ENCODE data around the gene DEFB123. TPM values are rescaled to one million over a fixed set of nuclear protein-coding genes. Genes with fewer than 3 reads are reported as not detected.

DEFB123 gene
- polyA plus RNA-seq, 1 of the 3 experiments (the other 2 are of a cell fraction): not detected

GRCh38 chr20:31485450-31486339 is 45.3 kb downstream of the DEFB123 start:
- H3K9ac ChIP-seq: peak overlapping the region; percentile 61; the same call in 1 of the 2 replicates
- DNase-seq: peak; percentile 61
- peak overlapping the region in 1 of 2 experiments; percentile 21; a peak in 2 of 4 replicates for H3K4me3 ChIP-seq (ENCODE audit: low read depth in 2 of 2, low read length in 1 of 2)
- POLR2A ChIA-PET: no interaction called here
- peaks cover 0 to 5% of the 10 kb centered on the region in 2 experiments; a peak in 2 of 4 replicates for H3K4me1 ChIP-seq (ENCODE audit: control insufficient read depth in 1 of 2, insufficient read depth in 2 of 2, low read depth in 1 of 2, low read length in 1 of 2)
- H3K4me2 ChIP-seq: peak overlapping the region; percentile 71
- H3F3A ChIP-seq (replicated peaks; ENCODE audit: insufficient read depth): peaks cover 10% of the 10 kb centered on the region
- H3K79me2 ChIP-seq (ENCODE audit: insufficient read depth): no peaks in the 10 kb centered on the region
- H3K36me3 ChIP-seq (replicated peaks in 1 of 2; ENCODE audit: control insufficient read depth in 1 of 2, insufficient read depth in 2 of 2, low read length in 1 of 2): no peaks in the 10 kb centered on the region
- H3K27me3 ChIP-seq (ENCODE audit: insufficient read depth): no peaks in the 10 kb centered on the region
- H3K27ac ChIP-seq (ENCODE audit: low read depth in 2 of 2, low read length in 1 of 2): peak overlapping the region; percentile 14 to 92; a peak in 3 of 4 replicates
- H3K9me2 ChIP-seq: no peaks in the 10 kb centered on the region
- WGBS (ENCODE audit: low lambda C conversion rate): 20% methylated on average over 20 of the region's 31 CpGs
- H4K20me1 ChIP-seq (ENCODE audit: insufficient read depth): no peaks in the 10 kb centered on the region
- H3K9me3 ChIP-seq: no peaks in the 10 kb centered on the region
- CTCF ChIA-PET: interaction anchor here (1.1 to 9.8 kb wide), 4 partner anchors 12 to 26 kb away, joined by 3 to 79 read pairs (median 4); no protein-coding TSS in a partner anchor
- 0 out of 2 replicates have a peak, but pooled peaks have one; percentile 23 for TF ChIP-seq YY1 (IDR thresholded peaks at IDR 0.05; ENCODE audit: low read depth)
- TF ChIP-seq USF2 (IDR thresholded peaks at IDR 0.05; ENCODE audit: borderline replicate concordance, low read depth, low read length): no peak
- peak; percentile 91 for TF ChIP-seq NFIC (IDR thresholded peaks at IDR 0.05; ENCODE audit: borderline replicate concordance)
- TF ChIP-seq EP300 (IDR thresholded peaks at IDR 0.05; ENCODE audit: borderline replicate concordance in 1 of 2, low read depth in 1 of 2, low read length in 1 of 2): peak in 1 of 2 experiments; percentile 87; a peak in 3 of 4 replicates
- peak; percentile 74 for TF ChIP-seq TCF12 (IDR thresholded peaks at IDR 0.05)
- TF ChIP-seq RFX5 (IDR thresholded peaks at IDR 0.05; ENCODE audit: low read length): no peak
- TF ChIP-seq TEAD4 (IDR thresholded peaks at IDR 0.05; ENCODE audit: borderline replicate concordance, insufficient read depth): peak; percentile 72
- no peak for TF ChIP-seq EZH2phosphoT487 (IDR thresholded peaks at IDR 0.05; ENCODE audit: borderline replicate concordance, low read depth)
- peak; percentile 26; the same call in 1 of the 2 replicates for TF ChIP-seq FOSL2 (IDR thresholded peaks at IDR 0.05; ENCODE audit: borderline replicate concordance, low read depth)
- peak; percentile 42 for TF ChIP-seq REST (IDR thresholded peaks at IDR 0.05; ENCODE audit: low read depth, low read length)
- TF ChIP-seq JUND (IDR thresholded peaks at IDR 0.05): peak; percentile 56; the same call in 1 of the 2 replicates
- 0 out of 2 replicates have a peak, but pooled peaks have one; percentile 20 for TF ChIP-seq SIN3A (IDR thresholded peaks at IDR 0.05; ENCODE audit: borderline replicate concordance, low read depth, low read length)
- no peak for TF ChIP-seq SMC3 (IDR thresholded peaks at IDR 0.05; ENCODE audit: low read depth, low read length)
- TF ChIP-seq ELF1 (IDR thresholded peaks at IDR 0.05): peak; percentile 78
- TF ChIP-seq MXI1 (IDR thresholded peaks at IDR 0.05; ENCODE audit: low read depth, low read length): no peak
- TF ChIP-seq FOXJ3 (CRISPR knock-in tag; IDR thresholded peaks at IDR 0.05): no peak
- peak; percentile 59; the same call in 1 of the 2 replicates for TF ChIP-seq FOXM1 (IDR thresholded peaks at IDR 0.05; ENCODE audit: low read depth)
- peak; percentile 41; the same call in 1 of the 2 replicates for TF ChIP-seq TAF1 (IDR thresholded peaks at IDR 0.05; ENCODE audit: borderline replicate concordance, low read depth, low read length)
- peak; percentile 48 for TF ChIP-seq CHD2 (IDR thresholded peaks at IDR 0.05; ENCODE audit: low read length, partially characterized antibody)
- TF ChIP-seq ZBTB33 (IDR thresholded peaks at IDR 0.05; ENCODE audit: borderline replicate concordance, low read depth): peak; percentile 72; the same call in 1 of the 2 replicates
- TF ChIP-seq PBX3 (IDR thresholded peaks at IDR 0.05): peak; percentile 64; the same call in 1 of the 2 replicates
- no peak for TF ChIP-seq MEF2A (IDR thresholded peaks at IDR 0.05; ENCODE audit: borderline replicate concordance, low read depth)
- no peak for TF ChIP-seq GABPA (IDR thresholded peaks at IDR 0.05; ENCODE audit: low read depth)
- TF ChIP-seq POLR2AphosphoS5 (IDR thresholded peaks at IDR 0.05; ENCODE audit: low read depth, low read length): peak; percentile 70
- peak; percentile 82; the same call in 1 of the 2 replicates for TF ChIP-seq RXRA (IDR thresholded peaks at IDR 0.05; ENCODE audit: borderline replicate concordance, low read depth)
- H2AFZ ChIP-seq (ENCODE audit: low read depth): peak overlapping the region; percentile 84

Measured in SK-N-SH (cell line).